Measurements from ENCODE around the gene RBPJ.
A peak's percentile ranks its signal among the peaks of the same experiment; 100 is the strongest.
"Not testable (repeated sequence)": the region's sequence is repeated elsewhere in the genome, so short reads cannot be mapped to it uniquely, and the experiment has no call there.

The RBPJ gene

DNA sequence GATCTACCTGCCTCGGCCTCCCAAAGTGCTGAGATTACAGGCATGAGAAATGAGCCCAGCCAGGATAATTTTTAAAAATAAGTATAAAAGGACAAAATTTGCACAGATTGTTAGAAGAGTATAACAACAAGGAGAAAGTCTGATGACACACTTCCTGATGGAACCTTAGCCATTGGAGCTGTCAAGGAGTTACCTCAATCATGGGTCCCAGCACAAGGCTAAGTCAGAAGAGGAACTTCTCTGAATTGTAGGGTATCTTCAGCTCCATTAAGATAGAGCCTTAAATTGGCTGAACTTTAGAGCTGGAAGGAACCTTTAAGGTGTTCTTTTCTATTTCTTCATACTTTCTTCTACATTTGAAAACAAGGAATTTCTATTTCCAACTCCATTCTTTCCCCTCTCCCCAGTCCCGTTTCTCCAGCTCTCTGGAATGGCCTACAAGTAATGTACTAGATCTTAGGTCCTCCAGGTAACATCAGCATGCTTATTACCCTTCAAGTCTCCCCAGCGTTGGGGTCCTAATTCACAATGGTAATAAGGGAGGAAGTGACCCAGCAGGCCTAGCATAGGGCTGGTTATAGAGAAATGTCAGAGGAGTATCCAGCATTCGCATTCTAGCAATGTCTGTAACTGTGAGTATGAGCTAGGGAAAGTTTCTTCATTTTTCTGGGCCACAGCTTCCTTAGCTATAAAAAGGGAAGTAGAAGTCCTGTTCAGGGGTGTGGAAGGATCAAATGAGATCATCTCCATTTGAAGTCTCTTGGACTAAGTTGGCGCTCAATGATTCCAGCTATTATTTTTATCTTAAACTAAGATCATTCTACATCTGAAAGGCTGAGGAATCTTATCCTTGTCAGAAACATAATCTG, 18.5 kb upstream of the RBPJ start:
- DNase-seq (ENCODE audit: low read depth in 2 of 2) = no peak

DNA sequence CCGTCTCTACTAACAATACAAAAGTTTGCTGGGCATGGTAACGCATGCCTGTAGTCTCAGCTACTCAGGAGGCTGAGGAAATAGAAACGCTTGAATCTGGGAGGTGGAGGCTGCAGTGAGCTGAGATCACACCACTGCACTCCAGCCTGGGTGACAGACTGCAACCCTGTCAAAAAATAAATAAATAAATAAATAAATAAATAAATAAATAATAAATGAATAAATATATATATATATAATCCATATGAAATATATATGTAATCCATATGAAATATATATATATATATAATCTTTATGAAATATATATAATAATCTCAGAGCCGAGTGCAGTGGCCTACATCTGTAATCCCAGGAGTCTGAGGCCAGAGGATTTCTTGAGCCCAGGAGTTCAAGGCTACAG, 17.8 kb upstream of the RBPJ start:
- DNase-seq (ENCODE audit: low read depth in 2 of 2) = no peak

DNA sequence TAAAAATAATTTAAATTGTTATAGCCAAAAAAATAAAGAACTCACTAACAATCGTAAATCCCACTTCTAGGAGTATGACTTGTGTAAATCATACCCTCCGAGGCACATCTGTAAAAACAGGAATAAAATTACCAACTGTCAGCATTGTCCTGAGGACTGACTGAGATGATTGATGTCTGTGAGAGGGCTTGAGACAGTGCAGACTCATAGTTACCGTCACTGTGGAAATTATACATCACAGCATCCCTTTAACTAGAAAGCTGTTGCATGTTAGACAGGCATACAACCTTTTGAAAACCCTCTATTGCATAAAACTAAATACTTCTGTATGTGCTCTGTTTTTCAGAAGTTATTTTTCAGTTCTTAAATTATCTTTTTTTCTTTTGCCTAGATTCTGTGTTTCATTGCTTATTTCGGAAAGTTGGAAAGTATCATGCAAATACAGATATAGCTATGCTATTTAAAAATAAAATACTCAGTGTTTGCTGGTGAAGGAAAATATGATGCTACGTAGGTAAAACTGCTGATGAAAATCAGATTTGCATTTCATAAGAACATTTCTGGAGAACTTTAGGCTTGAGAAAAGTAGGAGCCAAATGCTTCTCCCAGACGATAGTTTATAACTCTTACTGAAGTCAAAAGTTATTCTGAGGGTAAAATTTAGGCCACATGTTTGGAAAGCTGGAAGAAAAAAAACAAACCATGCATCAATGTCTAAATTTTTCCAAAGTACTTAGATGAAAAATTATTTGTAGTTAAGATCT, 13.6 kb upstream of the RBPJ start:
- DNase-seq (ENCODE audit: low read depth in 2 of 2) = no peak

DNA sequence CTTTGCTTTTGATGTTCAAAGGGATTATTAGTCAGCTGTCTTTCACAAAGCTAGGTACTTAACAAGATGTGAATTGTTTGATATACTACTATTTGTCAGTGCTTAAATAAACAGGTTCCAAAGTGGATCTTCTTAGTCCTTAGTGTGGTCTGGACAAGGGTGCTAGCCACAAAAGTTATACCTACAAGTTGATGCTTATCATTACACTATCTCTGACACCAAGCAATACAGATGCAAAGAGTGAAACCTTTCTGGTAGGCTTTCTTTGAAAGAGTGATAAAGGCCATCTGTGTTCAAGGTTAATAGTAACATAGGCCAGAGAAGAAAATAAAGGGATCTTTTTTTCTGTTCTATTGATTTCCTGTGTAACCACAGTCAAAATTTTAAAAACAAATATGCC, 12.2 kb upstream of the RBPJ start:
- no peak for DNase-seq (ENCODE audit: low read depth in 2 of 2)

DNA sequence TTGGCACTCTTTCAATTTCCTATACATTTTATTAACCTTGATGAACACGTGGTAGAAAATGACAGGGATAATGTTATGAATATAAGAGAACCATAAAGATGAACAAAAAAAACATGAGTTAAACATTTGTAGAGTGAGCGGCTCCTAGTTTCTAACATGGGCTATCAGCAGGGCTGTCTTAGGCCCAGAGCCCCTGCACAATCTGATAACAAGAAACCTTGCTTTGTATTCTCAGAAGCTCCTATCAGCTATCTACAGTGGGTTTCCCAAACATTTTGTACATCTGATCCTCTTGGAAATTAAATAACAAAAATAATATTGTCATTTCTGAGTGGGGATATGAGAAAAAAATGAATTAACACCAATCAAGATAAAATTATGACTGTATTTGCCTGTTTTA, 10.6 kb upstream of the RBPJ start:
- no peak for DNase-seq (ENCODE audit: low read depth in 2 of 2)

DNA sequence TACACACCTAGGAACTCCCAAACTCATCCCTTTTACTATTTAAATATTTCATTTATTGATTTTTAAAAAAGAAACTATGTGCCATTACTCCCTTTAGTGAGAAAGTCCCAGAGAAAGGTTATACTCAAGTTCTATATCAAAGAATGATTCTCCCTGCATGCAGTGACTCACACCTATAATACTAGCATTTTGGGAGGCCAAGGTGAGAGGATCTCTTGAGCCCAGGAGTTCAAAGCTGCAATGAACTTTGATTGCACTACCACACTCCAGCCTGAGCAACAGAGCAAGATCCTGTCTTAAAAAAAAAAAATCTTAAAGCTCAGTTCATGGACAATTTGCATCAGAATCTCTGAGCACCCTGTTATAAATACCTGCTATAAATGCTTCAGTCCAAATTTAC, 9.2 kb upstream of the RBPJ start:
- no peak for DNase-seq (ENCODE audit: low read depth in 2 of 2)

DNA sequence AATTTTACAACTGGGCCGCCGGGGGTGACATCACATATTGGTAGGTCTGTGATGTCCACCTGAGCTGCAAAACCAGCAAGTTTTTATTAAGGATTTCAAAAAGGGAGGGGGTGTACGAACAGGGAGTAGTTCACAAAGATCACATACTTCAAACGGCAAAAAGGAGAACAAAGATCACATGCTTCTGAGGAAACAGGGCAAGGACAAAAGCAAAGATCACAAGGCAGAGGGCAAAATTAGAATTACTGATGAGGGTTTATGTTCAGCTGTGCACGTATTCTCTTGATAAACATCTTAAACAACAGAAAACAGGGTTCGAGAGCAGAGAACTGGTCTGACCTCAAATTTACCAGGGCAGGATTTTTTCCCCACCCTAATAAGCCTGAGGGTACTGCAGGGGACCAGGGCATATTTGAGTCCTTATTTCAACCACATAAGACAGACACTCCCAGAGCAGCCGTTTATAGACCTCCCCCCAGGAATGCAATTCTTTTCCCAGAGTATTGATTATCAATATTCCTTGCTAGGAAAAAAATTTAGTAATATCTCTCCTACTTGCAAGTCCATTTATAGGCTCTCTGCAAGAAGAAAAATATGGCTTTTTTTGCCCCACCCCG, 5.4 kb upstream of the RBPJ start:
- not testable (repeated sequence) for DNase-seq (ENCODE audit: low read depth in 2 of 2)

DNA sequence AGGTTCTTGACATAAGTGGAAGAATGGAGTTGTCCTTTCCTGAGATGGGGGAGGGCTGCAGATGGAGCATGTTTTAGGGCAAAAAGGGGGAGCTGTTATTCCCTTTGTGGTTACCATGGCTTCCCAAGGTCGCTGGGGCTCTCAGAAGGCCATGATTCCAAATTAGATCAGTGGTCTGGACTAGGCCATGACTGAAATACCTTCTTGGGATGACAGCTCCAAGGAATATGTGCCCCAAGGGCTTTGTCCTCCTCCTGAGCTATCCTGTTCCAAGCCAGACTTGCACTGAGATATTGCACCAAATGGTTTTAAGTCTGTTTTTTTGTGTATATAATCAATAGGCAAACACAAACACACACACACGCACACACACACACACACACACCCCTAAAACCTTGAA, 3.0 kb upstream of the RBPJ start:
- no peak for DNase-seq (ENCODE audit: low read depth in 2 of 2)

DNA sequence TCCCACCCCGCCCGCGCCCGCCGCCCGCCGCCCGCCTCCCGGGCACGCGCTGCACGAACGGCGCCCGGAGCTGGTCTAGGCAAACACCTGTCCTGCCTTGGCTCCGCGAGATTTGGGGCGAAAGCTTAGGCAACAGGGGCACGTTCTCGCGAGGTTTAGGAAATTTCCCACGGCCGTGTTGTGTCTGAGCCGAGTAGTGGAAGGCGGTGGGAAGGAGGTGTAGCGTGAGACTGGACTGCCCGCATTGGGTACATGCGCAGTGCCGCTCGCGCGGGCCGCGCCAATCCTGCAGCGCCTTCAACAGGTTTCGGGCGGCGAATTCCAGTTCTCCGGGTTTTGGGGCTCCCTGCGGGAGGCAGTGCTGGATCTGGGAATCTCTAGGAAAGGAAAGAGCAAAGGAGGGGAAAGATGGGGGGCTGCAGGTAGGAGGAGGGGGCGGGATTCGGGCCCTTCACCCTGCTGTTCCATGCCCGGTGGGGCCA, 1.3 kb upstream of the RBPJ start:
- peak; percentile 87 to 92 for DNase-seq (ENCODE audit: low read depth in 2 of 2)

DNA sequence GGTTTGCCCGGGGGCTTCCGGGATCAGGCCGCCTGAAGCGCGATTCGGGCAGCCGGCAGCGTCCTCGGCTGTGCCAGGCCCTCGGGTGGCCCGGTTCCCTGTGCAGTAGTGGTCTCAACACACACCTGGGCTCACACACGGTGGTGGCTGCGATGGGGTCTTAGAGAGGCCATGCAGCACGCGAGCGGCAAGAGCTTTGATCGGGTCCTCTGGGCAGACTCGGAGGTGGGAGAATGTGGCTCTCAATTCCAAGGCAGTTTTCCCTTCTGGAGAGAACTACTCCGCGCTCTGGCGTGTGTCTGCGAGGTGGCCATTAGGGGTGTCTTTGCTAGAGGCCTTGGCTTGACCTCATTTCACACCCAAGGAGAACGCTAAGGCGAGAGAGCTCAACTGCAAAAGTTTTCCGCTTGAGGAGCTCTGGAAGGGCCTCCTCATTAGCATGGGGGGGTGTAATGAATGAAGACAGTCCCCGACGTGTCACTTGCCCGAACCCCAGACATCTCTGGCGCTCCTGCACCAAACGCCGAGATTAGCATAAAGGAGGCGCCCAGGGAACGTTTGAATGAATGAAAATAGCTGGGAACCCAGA, 771 bp upstream of the RBPJ start:
- DNase-seq (ENCODE audit: low read depth in 2 of 2) = peak; percentile 16 to 20

DNA sequence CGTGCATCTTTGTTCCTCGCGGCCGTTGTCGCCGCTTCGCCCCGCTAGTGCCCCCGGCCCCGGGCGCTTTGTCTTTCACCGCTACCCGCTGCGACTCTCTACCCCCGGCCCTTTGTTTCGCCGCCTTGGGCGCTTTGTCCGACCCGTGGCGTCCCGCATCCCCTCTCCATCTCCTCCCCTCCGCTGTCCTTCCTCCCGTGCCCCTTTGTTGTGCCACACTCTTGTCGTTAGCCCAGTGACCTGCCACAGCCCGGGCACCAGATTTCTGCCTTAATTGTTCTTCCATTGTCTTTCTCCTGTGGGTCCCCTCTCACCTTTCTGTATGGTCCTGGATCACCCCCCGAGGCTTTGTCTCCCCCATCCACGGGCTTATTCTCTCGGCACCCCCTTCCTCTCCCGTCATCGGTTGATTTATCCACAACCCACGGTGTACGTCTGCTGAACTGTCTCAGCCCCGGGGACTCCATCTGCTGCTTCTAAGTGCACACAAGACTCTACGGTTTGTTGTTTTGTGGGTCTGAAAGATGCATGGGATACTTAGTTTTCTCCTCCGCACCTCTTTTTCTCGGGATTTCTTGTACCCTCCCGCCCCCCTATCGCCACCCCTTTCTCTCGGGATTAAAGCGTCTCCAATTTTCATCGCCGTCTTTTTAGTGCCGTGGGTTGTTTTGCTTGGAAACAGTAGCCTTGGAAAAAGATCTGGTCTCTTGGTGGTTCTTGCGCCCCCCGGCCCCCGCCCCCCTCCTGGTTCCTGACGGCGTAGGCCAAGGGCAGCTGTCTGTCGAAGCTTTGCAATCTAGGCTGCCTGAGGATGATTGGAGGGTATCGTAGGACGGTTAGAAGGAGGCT, 783 bp downstream of the RBPJ start:
- peak in 1 of 2 donors; percentile 3 for DNase-seq (ENCODE audit: low read depth in 2 of 2)

DNA sequence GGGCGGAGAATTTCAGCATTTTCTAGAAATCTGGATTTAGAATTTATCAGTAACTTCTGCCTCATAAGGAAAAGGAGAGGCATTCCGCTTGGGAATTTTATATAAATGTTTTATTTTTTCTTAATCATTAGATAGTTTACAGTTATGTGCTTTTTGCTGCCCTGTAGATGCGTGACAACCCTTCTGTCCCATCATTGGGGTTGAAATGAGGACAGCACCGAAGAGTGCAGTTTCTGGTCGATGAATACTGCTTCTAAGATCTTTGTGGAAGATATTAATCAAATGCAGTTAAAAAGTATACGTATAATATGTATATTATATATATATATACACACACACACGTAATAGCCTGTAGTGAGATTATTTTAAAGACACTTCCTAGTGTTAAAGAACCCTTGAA, 1.5 kb downstream of the RBPJ start:
- no peak for DNase-seq (ENCODE audit: low read depth in 2 of 2)

DNA sequence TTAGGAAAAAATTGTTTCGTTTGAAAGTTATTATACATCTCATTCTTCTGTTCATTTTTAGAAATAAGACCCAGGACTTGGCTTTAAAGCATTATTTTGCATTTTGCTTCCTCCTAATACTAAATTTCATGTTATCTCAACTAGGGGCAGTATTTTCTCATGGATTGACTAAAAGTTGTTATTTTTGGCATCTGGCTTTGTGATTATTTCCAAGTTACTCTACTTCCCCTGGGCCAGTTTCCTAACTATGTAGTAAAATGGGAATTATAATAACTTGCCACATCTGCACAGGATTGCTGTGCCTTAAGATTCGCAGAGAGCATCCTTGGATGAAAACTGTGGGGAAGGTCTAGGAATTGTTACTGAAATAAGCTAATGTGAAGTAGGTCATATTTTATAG, 3.0 kb downstream of the RBPJ start:
- no peak for DNase-seq (ENCODE audit: low read depth in 2 of 2)

DNA sequence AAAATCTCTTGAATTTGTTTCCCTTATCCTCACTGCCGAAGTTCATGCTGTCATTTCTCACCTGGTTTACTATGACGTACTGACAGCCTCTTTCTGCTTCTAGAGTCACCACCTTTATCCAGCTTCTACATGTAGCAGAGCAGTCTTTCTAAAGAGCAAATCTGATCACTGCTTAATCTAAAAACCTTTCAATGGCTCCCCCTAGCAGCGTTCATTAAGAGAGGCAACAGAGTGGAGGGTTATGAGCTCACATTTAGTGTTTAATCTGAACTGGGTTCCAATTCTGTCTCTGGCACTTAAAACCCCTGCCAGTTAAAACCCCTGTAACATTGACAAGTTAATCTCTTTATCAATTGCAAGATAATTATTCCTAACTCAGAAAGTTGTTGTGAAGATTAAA, 4.4 kb downstream of the RBPJ start:
- no peak for DNase-seq (ENCODE audit: low read depth in 2 of 2)

DNA sequence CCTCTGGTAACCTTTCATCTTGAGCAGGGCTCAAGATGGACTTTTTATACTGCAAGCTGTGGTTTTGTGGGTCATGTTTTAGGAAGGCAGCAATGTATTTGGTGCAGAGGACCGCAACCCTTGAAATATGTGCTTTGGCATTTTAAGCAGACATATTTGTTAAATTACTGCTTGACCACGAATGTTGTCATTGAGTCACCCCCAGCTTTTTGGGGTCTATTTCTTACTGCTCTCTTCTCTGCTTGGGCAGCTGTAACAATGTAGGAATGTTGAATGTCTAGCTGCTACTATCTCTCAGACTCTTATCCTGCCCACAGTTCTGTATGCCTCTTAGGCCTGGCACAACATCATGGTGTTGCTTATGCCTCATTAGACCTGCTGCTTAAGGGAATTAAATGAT, 6.0 kb downstream of the RBPJ start:
- DNase-seq (ENCODE audit: low read depth in 2 of 2) = no peak

DNA sequence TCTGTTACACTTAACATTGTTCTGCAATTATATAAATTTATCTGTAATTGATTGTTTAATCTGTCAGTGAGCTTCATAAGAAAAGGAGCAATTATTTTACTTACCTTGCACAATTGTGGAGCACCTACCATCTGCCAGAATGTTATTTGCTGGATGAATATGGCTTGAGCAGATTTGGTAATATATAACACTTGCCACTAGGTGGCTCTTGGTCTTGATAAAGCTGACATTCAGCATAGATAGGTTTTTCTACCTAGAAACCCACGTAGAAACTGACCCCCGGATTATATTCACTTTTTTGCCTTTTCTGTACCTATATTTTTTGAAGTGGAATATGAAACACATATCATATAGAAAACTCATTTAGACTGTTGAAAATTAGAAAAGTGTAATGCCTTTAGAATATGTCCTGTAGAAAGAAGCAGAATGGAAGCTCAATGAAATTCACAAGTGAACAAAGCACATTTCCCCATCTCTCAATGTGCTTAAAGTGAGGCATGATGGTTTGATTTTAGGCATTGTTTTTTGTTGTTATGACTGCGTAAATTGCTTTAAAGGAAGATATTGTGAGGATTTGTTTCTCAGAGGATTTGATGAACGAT, 9.5 kb downstream of the RBPJ start:
- no peak for DNase-seq (ENCODE audit: low read depth in 2 of 2)

DNA sequence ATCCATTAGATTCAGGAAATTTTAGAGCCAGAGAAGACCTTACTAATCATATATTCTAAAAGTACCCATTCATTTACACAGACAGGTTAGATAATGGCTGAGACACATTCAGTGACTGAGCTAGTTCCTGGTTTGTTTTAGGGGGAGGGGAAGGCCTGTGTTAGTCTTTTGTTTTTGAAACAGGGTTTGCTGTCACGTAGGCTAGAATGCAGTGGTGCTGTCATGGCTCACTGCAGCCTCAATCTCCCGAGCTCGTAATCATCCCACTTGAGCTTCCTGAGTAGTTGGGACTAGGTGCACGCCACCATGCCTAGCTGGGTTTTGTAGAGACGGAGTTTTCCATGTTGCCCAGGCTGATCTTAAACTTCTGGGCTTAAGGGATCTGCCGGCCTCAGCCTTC, 10.1 kb downstream of the RBPJ start:
- no peak for DNase-seq (ENCODE audit: low read depth in 2 of 2)

DNA sequence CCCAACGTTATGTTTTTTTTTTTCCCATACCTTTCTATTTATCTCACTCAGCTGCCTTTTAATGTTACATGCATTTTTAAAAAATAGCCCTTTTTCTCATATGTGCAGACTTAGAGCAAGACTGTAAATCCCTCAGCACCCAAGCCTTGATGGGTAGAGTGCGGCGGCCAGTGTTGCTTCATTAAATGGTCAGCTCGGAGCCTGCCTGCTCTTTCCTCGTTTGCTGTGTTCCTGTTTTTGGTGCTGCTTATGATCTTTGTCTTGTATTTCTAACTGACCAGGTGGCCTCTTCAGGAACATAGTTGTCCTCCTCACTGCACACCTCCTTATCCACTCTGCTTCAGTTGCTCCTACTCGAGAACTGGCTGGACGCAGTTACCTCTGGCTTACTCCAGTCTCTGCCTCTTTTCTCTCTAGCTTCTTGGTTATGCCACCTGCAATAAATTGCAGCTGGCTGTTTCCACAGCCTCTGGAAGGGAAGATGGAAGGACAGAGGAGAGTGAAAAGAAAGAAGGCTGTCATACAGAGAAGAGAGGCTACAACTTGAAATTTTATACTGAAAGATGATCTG, 10.7 kb downstream of the RBPJ start:
- DNase-seq (ENCODE audit: low read depth in 2 of 2) = no peak

DNA sequence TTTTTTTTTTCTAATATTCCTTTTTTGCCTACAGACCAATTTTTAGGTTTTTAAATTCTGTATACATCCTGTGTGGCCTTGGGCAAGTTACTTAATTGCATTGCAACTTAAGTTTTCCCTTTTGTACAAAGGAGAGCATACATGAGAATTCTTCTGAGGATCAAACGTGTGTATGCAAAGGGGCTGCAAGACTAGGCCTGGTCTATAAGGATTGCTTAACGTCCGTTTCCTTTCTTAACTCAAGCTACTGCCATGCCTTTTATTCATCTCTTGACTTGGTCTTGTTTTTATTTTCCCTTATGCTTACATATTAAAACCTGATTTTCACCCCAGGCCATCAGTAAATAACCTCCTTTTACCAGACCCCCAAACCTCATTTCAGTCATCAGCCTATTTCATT, 13.6 kb downstream of the RBPJ start:
- DNase-seq (ENCODE audit: low read depth in 2 of 2) = no peak

DNA sequence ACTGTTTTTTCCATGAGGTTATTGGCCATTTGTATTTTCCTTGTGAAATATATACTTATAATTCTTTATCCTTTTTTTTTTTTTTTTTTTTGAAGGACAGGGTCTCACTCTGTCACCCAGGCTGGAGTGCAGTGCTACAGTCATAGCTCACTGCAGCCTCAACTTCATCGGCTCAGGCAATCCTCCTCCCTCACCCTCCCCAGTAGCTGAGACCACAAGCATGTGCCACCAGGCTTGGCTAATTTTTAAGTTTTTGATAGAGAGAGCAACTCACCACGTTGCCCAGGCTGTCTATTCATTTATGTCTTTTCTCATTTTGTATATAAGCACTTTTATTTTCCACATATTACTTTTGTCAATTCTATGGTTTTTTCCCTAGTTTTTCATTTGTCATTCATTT, 16.8 kb downstream of the RBPJ start:
- no peak for DNase-seq (ENCODE audit: low read depth in 2 of 2)

Data from stimulated activated CD8-positive, alpha-beta memory T cell treated with anti-CD3 and anti-CD28 coated beads, Interleukin-7, amount 100 ng/mL, for 1 hour (primary cell).